IMR-90 (cell line): ENCODE results near the gene EPO. TPM values are rescaled to one million over a fixed set of nuclear protein-coding genes. Genes with fewer than 3 reads are reported as not detected.

Experiments used
- ATAC-seq: fragments of 200-7000 bp; cut with Tn5 transposase; 2 replicates; pipeline ENCODE4 v1.9.1; 2020; ENCODE audit warnings: low read depth, mild to moderate bottlenecking, moderate library complexity
- BruUV-seq: library from RNA; stranded (reverse); fragments of 400-500 nt; replicated peaks from 2 replicates; lab custom pipeline; 2021; lab: Mats Ljungman, UMichigan
- CTCF ChIA-PET: fragments of 300-600 bp; formaldehyde crosslinking; extraction: SDS; loops from one replicate; lab custom pipeline; 2021; ENCODE audit warnings: antibody characterized with exemption; lab: Yijun Ruan, JAX
- POLR2A ChIA-PET: fragments of 300-600 bp; sonication (Branson Sonifier 250); formaldehyde crosslinking; loops from one replicate; lab custom pipeline; 2022; ENCODE audit warnings: antibody characterized with exemption; ENCODE audit not compliant: unreplicated experiment; lab: Charles Lee
- DNase-seq: peaks from one replicate; pipeline ENCODE4 v3.0.0; 2013
- H2AFZ ChIP-seq: replicated peaks from 2 replicates; pipeline ENCODE3; 2013; ENCODE audit warnings: low read length, mild to moderate bottlenecking; ENCODE audit not compliant: poor library complexity
- H2AK5ac ChIP-seq: 2 replicates; pipeline ENCODE4 v1.6.1; 2013; ENCODE audit warnings: low read depth, low read length, inconsistent platforms
- H2AK9ac ChIP-seq: replicated peaks from 2 replicates; pipeline ENCODE3; 2013; ENCODE audit warnings: mild to moderate bottlenecking, low read depth, low read length, moderate library complexity; ENCODE audit not compliant: poor library complexity
- H2BK120ac ChIP-seq: 2 replicates; pipeline ENCODE4 v1.6.1; 2013; ENCODE audit warnings: low read depth, low read length, inconsistent platforms
- H2BK15ac ChIP-seq: 3 replicates; pipeline ENCODE4 v1.6.1; 2013; ENCODE audit warnings: low read depth, low read length, inconsistent platforms
- H2BK20ac ChIP-seq: 2 replicates; pipeline ENCODE4 v1.6.1; 2013; ENCODE audit warnings: low read depth, mild to moderate bottlenecking, inconsistent platforms, low read length, moderate library complexity
- H2BK5ac ChIP-seq: 2 replicates; pipeline ENCODE4 v1.6.1; 2013; ENCODE audit warnings: mild to moderate bottlenecking, low read depth, low read length, inconsistent platforms; ENCODE audit not compliant: poor library complexity, severe bottlenecking
- H3K14ac ChIP-seq: replicated peaks from 2 replicates; pipeline ENCODE4 v1.6.1; 2013; ENCODE audit warnings: low read depth, low read length, inconsistent platforms
- H3K18ac ChIP-seq: 2 replicates; pipeline ENCODE4 v1.6.1; 2013; ENCODE audit warnings: low read depth, low read length, control low read depth
- H3K23ac ChIP-seq: 2 replicates; pipeline ENCODE4 v1.6.1; 2013; ENCODE audit warnings: low read depth, low read length, inconsistent platforms
- H3K27ac ChIP-seq: 2 replicates; pipeline ENCODE4 v1.5.1; 2013; ENCODE audit warnings: mild to moderate bottlenecking, control low read depth, low read length; ENCODE audit not compliant: insufficient read depth
- H3K27me3 ChIP-seq: 2 replicates; pipeline ENCODE4 v1.6.1; 2013; ENCODE audit warnings: low read length; ENCODE audit not compliant: control insufficient read depth, insufficient read depth
- H3K36me3 ChIP-seq: 2 replicates; pipeline ENCODE4 v1.6.1; 2013; ENCODE audit warnings: low read length, mixed read lengths; ENCODE audit not compliant: control insufficient read depth, insufficient read depth
- H3K4ac ChIP-seq: 2 replicates; pipeline ENCODE4 v1.6.1; 2013; ENCODE audit warnings: low read depth, low read length, inconsistent platforms
- H3K4me1 ChIP-seq: 2 replicates; pipeline ENCODE4 v1.6.1; 2013; ENCODE audit warnings: low read length, mixed read lengths; ENCODE audit not compliant: control insufficient read depth, insufficient read depth
- H3K4me2 ChIP-seq: 2 replicates; pipeline ENCODE4 v1.6.1; 2013; ENCODE audit warnings: low read depth, mild to moderate bottlenecking, control low read depth, low read length, moderate library complexity
- H3K4me3 ChIP-seq: 2 replicates; pipeline ENCODE4 v1.5.1; 2013; ENCODE audit warnings: low read depth, mild to moderate bottlenecking, control low read depth, low read length, moderate library complexity; ENCODE audit not compliant: insufficient read depth
- H3K56ac ChIP-seq: 2 replicates; pipeline ENCODE4 v1.6.1; 2013; ENCODE audit warnings: low read length, inconsistent platforms; ENCODE audit not compliant: insufficient read depth; ENCODE audit errors: extremely low read depth
- H3K79me1 ChIP-seq, 2 experiments: 2 replicates each; pipeline ENCODE4 v1.6.1; 2013; ENCODE audit warnings: low read length in 2 of 2, inconsistent platforms in 1 of 2, low read depth in 1 of 2
- H3K9ac ChIP-seq: 2 replicates; pipeline ENCODE4 v1.6.1; 2013; ENCODE audit warnings: low read depth, low read length, control low read depth
- H3K9me1 ChIP-seq: 2 replicates; pipeline ENCODE4 v1.6.1; 2013; ENCODE audit warnings: low read length, inconsistent platforms; ENCODE audit not compliant: insufficient read depth
- H3K9me3 ChIP-seq: 2 replicates; pipeline ENCODE4 v1.6.1; 2013; ENCODE audit warnings: low read length; ENCODE audit not compliant: control insufficient read depth, insufficient read depth
- H4K20me1 ChIP-seq: 2 replicates; pipeline ENCODE4 v1.6.1; 2013; ENCODE audit warnings: low read length, inconsistent platforms; ENCODE audit not compliant: insufficient read depth
- H4K5ac ChIP-seq: 2 replicates; pipeline ENCODE4 v1.6.1; 2013; ENCODE audit warnings: mild to moderate bottlenecking, low read depth, low read length, control low read depth
- H4K8ac ChIP-seq, 2 experiments: 2 replicates each; pipeline ENCODE4 v1.6.1; 2013; ENCODE audit warnings: low read depth in 2 of 2, low read length in 2 of 2, control low read depth in 1 of 2, inconsistent platforms in 1 of 2
- H4K91ac ChIP-seq: 2 replicates; pipeline ENCODE4 v1.6.1; 2013; ENCODE audit warnings: low read depth, low read length, inconsistent platforms; ENCODE audit not compliant: insufficient read depth
- BHLHE40 ChIP-seq: fragments of 150-350 bp; IDR thresholded peaks from 2 replicates; pipeline ENCODE4 v1.6.1; 2016; ENCODE audit warnings: mild to moderate bottlenecking, low read depth, low read length
- CHD1 ChIP-seq: IDR thresholded peaks from 2 replicates; pipeline ENCODE4 v1.6.1; 2012; ENCODE audit warnings: low read depth, low read length, improper control_type of control experiment
- POLR2A ChIP-seq: IDR thresholded peaks from 2 replicates; pipeline ENCODE4 v1.6.1; 2012; ENCODE audit warnings: mild to moderate bottlenecking, low read depth, low read length
- RCOR1 ChIP-seq: IDR thresholded peaks from 2 replicates; pipeline ENCODE4 v1.6.1; 2012; ENCODE audit warnings: mild to moderate bottlenecking, low read length, improper control_type of control experiment; ENCODE audit not compliant: insufficient replicate concordance
- WGBS, 2 experiments: methylation state at CpG; one replicate each; pipeline versions ENCODE4 v1.1.5 to v1.1.7; 2013; ENCODE audit warnings: missing lambda C conversion rate in 2 of 2; ENCODE audit not compliant: insufficient read length in 1 of 2; ENCODE audit errors: extremely low coverage in 2 of 2; 5-methylcytosine and 5-hydroxymethylcytosine counted together
- dilution Hi-C: fragments of 300-500 bp; cut with HindIII; formaldehyde crosslinking; loops from one replicate; pipeline ENCODE4 v1.14.3; 2018; ENCODE audit warnings: low sequenced_read_pairs; ENCODE audit not compliant: unreplicated experiment
- in situ Hi-C: fragments of 300-500 bp; cut with MboI; formaldehyde crosslinking; loops from 3 replicates; pipeline ENCODE4 v1.14.3; 2019; ENCODE audit warnings: low sequenced_read_pairs, inconsistent platforms, mixed read lengths
- intact Hi-C: fragments of 100-400 bp; cut with micrococcal nuclease; formaldehyde crosslinking; loops from 2 replicates; pipeline ENCODE4 v1.10.0; 2022
- polyA plus RNA-seq, 3 experiments: library from polyadenylated mRNA; depleted of rRNA; stranded (reverse); fragments of >200 nt; gene quantifications; 2 replicates each; pipeline ENCODE4 v1.2.3, GENCODE V29; 2012; ENCODE audit warnings: low replicate concordance in 1 of 3
- total RNA-seq: library from RNA; depleted of rRNA; stranded (reverse); fragments of >200 nt; gene quantifications from 2 replicates; pipeline ENCODE4 v1.2.3, GENCODE V29; 2012

Gene EPO
- total and polyA plus RNA-seq, 2 of the 4 experiments (the other 2 are of a cell fraction), result not detected

GRCh38 chr7:100683659-100684533, 36.4 kb upstream of the EPO start:
- Histone ChIP-seq H3K36me3 (peaks cover 85% of the 10 kb centered on the region), H3K18ac (no peak overlapping the region), H2AK9ac (no peak overlapping the region), H2BK15ac (no peak overlapping the region), H3K9me1 (no peaks in the 10 kb centered on the region), H4K8ac (no peak overlapping the region), H3K14ac (no peak overlapping the region), H3K4me2 (no peak overlapping the region), H3K4ac (no peak overlapping the region), H2AFZ (no peak overlapping the region), H3K79me1 (peaks cover 10 to 37% of the 10 kb centered on the region in 2 experiments), H3K4me1 (peaks cover 11% of the 10 kb centered on the region), H3K56ac (no peak overlapping the region), H2BK20ac (no peak overlapping the region), H3K27me3 (no peaks in the 10 kb centered on the region), H3K9ac (no peak overlapping the region), H4K91ac (no peak overlapping the region), H3K27ac (no peak overlapping the region), H2BK5ac (no peak overlapping the region), H3K9me3 (no peaks in the 10 kb centered on the region), H2BK120ac (no peak overlapping the region), H3K23ac (no peak overlapping the region), H4K20me1 (peaks cover 46% of the 10 kb centered on the region), H2AK5ac (no peak overlapping the region), H4K5ac (no peak overlapping the region), H3K4me3 (no peak overlapping the region)
- BruUV-seq, result no TSS peak
- ChIA-PET CTCF (interaction anchor here (0.8 kb wide), 1 partner anchor 8 kb away, joined by 3 read pairs; no protein-coding TSS in a partner anchor), POLR2A (no interaction called here)
- no peak for TF ChIP-seq CHD1
- TF ChIP-seq RCOR1, result no peak
- no peak for TF ChIP-seq BHLHE40
- TF ChIP-seq POLR2A, result no peak
- WGBS, 2 experiments, result 99% methylated on average over 16 of the region's 37 CpGs; no CpG with 5 or more reads in 1 of the 2 experiments
- intact Hi-C loops (no loop called here), in situ Hi-C loops (no loop called here), dilution Hi-C loops (no loop called here)
- ATAC-seq, result no peak
- no peak for DNase-seq
